Measurements from ENCODE around the gene FAM135A. TPM values are rescaled to one million over a fixed set of nuclear protein-coding genes. Genes with fewer than 3 reads are reported as not detected.
"Not testable (repeated sequence)": the region's sequence is repeated elsewhere in the genome, so short reads cannot be mapped to it uniquely, and the experiment has no call there.

The FAM135A gene
- total and polyA plus RNA-seq, 11 donors = 6.0 to 14.9 (median 12.0) TPM

DNA sequence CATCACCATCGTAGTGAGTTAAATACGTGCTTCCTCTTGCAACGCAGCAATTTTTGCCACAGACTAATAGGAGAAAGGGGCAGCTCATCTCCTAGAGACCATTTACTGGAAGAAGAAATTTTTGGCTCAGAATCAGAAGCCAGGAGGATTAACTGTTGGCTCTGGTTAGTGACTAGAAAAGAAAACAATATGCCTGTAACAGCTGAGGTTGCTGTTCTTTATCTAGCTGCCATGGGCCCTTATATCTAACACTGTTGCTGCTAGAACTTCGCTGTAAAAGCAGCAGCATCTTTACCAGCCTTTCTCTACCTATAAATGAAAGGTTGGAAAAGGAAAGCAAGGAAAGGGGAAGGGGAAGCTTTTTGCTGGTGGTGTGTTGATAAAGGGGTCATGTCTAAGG lies 65.9 kb downstream of the FAM135A start:
- intact Hi-C loops (cut with DNase I) = no loop called here
- no peaks in the 10 kb centered on the region for H3K27me3 ChIP-seq
- TF ChIP-seq, protein P1, sequence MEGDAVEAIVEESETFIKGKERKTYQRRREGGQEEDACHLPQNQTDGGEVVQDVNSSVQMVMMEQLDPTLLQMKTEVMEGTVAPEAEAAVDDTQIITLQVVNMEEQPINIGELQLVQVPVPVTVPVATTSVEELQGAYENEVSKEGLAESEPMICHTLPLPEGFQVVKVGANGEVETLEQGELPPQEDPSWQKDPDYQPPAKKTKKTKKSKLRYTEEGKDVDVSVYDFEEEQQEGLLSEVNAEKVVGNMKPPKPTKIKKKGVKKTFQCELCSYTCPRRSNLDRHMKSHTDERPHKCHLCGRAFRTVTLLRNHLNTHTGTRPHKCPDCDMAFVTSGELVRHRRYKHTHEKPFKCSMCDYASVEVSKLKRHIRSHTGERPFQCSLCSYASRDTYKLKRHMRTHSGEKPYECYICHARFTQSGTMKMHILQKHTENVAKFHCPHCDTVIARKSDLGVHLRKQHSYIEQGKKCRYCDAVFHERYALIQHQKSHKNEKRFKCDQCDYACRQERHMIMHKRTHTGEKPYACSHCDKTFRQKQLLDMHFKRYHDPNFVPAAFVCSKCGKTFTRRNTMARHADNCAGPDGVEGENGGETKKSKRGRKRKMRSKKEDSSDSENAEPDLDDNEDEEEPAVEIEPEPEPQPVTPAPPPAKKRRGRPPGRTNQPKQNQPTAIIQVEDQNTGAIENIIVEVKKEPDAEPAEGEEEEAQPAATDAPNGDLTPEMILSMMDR (IDR thresholded peaks at IDR 0.05) = no peak
- TF ChIP-seq POLR2A (IDR thresholded peaks at IDR 0.05) = no peak
- H3K4me1 ChIP-seq = peaks cover 0 to 4% (median 0%) of the 10 kb centered on the region in 12 donors
- no peak for DNase-seq
- WGBS, 4 donors = 61 to 65% (median 64%) methylated on average over 4 of the region's 4 CpGs
- ATAC-seq = no peak
- peaks cover 0 to 78% (median 40%) of the 10 kb centered on the region in 9 donors for H3K36me3 ChIP-seq
- no peak overlapping the region for H3K4me3 ChIP-seq
- peak overlapping the region in 1 of 12 donors; percentile 19 for H3K27ac ChIP-seq
- H3K9me3 ChIP-seq = no peaks in the 10 kb centered on the region

DNA sequence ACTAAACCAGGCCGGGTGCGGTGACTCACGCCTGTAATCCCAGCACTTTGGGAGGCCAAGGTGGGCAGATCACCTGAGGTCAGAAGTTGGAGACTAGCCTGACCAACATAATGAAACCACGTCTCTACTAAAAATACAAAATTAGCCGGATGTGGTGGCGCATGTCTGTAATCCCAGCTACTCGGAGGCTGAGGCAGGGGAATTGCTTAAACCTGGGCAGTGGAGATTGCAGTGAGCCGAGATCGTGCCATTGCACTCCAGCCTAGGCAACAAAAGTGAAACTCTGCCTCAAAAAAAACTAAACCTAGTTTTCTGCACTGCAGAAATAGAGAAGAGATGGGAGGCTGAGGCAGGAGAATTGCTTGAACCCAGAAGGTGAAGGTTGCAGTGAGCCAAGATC lies 73.3 kb downstream of the FAM135A start:
- intact Hi-C loops (cut with DNase I); ATAC-seq; H3K4me1 ChIP-seq; DNase-seq; H3K27ac ChIP-seq; H3K4me3 ChIP-seq; H3K27me3 ChIP-seq; H3K9me3 ChIP-seq: not testable (repeated sequence)
- H3K36me3 ChIP-seq = peaks cover 0 to 55% (median 8%) of the 10 kb centered on the region in 9 donors
- WGBS, 4 donors = 92 to 98% (median 97%) methylated on average over 9 of the region's 9 CpGs

DNA sequence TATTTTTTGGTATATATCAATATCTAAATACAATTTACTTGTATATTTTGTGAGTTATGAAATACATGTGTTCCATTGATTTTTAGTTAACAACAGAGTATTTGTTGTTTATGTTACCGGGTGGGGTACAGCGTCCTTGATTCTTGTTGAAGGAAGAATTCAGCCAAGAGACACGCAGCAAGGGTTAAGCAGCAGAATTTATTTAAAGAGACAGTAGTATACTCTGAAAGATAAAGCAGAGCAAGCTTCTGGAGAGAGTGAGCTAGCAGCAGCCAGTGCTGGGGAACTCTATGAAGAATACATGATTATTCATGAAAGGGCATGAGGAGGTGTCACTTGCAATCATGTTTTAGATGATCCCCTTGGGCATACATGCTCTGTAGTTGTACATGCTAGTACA lies 76.1 kb downstream of the FAM135A start:
- no peaks in the 10 kb centered on the region for H3K9me3 ChIP-seq
- H3K4me1 ChIP-seq = no peaks in the 10 kb centered on the region
- peaks cover 0 to 44% (median 8%) of the 10 kb centered on the region in 9 donors for H3K36me3 ChIP-seq
- no peak overlapping the region for H3K27ac ChIP-seq
- ATAC-seq (no peak), DNase-seq (no peak)
- no peak for TF ChIP-seq POLR2A (IDR thresholded peaks at IDR 0.05)
- TF ChIP-seq, protein P1 (IDR thresholded peaks at IDR 0.05) = no peak
- WGBS, 4 donors = 58 to 71% (median 68%) methylated on average over 3 of the region's 3 CpGs
- H3K27me3 ChIP-seq = no peaks in the 10 kb centered on the region
- no peak overlapping the region for H3K4me3 ChIP-seq
- intact Hi-C loops (cut with DNase I) = no loop called here

DNA sequence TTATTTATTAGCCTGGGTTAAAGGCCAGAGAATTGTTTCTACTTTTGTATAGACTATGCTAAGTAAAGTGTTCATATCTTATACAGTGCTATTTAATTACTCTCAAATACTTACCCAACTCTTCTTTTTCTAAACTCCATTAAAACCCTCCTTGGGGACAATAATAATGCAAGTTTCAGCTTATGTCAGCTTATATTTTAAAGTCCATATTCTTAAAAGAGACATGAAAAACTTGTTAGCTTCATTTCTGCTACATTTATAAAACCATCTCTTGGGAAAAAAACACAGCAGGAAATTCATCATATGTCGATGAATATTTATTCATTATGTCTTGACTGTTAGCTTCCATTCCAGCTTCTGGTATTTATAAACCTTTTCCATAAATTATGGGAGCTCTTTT lies 81.5 kb downstream of the FAM135A start:
- intact Hi-C loops (cut with DNase I) = no loop called here

DNA sequence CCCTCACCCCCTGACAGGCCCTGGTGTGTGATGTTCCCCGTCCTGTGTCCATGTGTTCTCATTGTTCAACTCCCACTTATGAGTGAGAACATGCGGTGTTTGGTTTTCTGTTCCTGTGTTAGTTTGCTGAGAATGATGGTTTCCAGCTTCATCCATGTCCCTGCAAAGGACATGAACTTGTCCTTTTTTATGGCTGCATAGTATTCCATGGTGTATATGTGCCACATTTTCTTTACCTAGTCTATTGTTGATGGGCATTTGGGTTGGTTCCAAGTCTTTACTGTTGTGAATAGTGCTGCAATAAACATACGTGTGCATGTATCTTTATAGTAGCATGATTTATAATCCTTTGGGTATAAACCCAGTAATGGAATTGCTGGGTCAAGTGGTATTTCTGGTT lies 82.5 kb downstream of the FAM135A start:
- DNase-seq; H3K4me1 ChIP-seq; H3K4me3 ChIP-seq; intact Hi-C loops (cut with DNase I); H3K27ac ChIP-seq; H3K27me3 ChIP-seq; ATAC-seq: not testable (repeated sequence)
- Histone ChIP-seq H3K36me3 (peaks cover 0 to 25% (median 5%) of the 10 kb centered on the region in 9 donors), H3K9me3 (peaks cover 0 to 33% (median 3%) of the 10 kb centered on the region in 12 donors)
- WGBS, 4 donors = 92 to 100% (median 95%) methylated on average over 3 of the region's 3 CpGs

More for the DNA sequence above, 81.5 kb downstream of the FAM135A start:
- ATAC-seq (no peak), DNase-seq (no peak)
- no peak overlapping the region for H3K27ac ChIP-seq
- H3K4me1 ChIP-seq = no peaks in the 10 kb centered on the region
- WGBS, 4 donors = 85 to 95% (median 86%) methylated on average over 1 of the region's 1 CpG
- H3K36me3 ChIP-seq = peaks cover 0 to 21% (median 5%) of the 10 kb centered on the region in 9 donors
- no peak overlapping the region for H3K4me3 ChIP-seq
- H3K27me3 ChIP-seq = no peaks in the 10 kb centered on the region
- peaks cover 0 to 29% (median 3%) of the 10 kb centered on the region in 12 donors for H3K9me3 ChIP-seq
- no peak for TF ChIP-seq POLR2A (IDR thresholded peaks at IDR 0.05)
- TF ChIP-seq, protein P1 (IDR thresholded peaks at IDR 0.05) = no peak
